Measurements from ENCODE around the gene RECQL5.

Gene RECQL5

DNA sequence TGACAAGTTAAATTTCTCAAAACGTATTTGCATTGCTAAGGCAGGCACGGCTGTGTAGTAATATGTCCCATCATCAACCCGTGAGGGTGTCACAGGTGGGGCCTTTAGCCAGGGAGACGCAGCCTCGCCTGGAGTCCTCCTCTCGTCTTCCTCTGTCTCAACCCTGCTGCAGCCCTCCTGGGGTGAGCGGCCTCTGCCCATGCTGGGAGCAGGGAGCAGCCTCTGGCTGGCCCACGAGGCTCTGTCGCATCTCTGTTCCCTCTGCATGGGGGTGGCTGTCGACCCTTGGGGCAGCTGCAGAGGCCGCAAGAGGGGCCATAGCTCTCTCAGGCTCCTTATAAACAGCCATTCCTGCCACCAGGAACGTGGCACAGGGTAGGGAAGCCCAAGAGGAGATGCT lies 34.5 kb downstream of the RECQL5 start:
- TF ChIP-seq MEIS1 (CRISPR knock-in tag; IDR thresholded peaks at IDR 0.05; ENCODE audit: borderline replicate concordance) (no peak), ZNF571 (tag by site-specific recombination; IDR thresholded peaks at IDR 0.05) (no peak), ZNF560 (tag by site-specific recombination; IDR thresholded peaks at IDR 0.05; ENCODE audit: borderline replicate concordance) (no peak), ZNF174 (tag by site-specific recombination; IDR thresholded peaks at IDR 0.05) (no peak), ZBTB21 (tag by site-specific recombination; IDR thresholded peaks at IDR 0.05) (no peak), ZFP69B (tag by site-specific recombination; IDR thresholded peaks at IDR 0.05) (no peak), KLF9 (tag by site-specific recombination; IDR thresholded peaks at IDR 0.05; ENCODE audit: low read depth) (no peak), REPIN1 (tag by site-specific recombination; IDR thresholded peaks at IDR 0.05; ENCODE audit: low read depth) (no peak), SALL2 (tag by site-specific recombination; IDR thresholded peaks at IDR 0.05; ENCODE audit: borderline replicate concordance) (no peak), YY1 (tag by site-specific recombination; IDR thresholded peaks at IDR 0.05) (no peak), ZNF184 (tag by site-specific recombination; IDR thresholded peaks at IDR 0.05) (no peak), ZFP3 (tag by site-specific recombination; IDR thresholded peaks at IDR 0.05; ENCODE audit: low read depth) (no peak), ZNF214 (tag by site-specific recombination; IDR thresholded peaks at IDR 0.05; ENCODE audit: borderline replicate concordance) (no peak), ZEB2 (tag by site-specific recombination; IDR thresholded peaks at IDR 0.05) (no peak)
- TF ChIP-seq, protein P1, sequence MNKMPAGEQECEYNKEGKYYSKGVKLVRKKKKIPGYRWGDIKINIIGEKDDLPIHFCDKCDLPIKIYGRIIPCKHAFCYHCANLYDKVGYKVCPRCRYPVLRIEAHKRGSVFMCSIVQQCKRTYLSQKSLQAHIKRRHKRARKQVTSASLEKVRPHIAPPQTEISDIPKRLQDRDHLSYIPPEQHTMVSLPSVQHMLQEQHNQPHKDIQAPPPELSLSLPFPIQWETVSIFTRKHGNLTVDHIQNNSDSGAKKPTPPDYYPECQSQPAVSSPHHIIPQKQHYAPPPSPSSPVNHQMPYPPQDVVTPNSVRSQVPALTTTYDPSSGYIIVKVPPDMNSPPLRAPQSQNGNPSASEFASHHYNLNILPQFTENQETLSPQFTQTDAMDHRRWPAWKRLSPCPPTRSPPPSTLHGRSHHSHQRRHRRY (tag by site-specific recombination; IDR thresholded peaks at IDR 0.05): no peak
- TF ChIP-seq, protein P2, sequence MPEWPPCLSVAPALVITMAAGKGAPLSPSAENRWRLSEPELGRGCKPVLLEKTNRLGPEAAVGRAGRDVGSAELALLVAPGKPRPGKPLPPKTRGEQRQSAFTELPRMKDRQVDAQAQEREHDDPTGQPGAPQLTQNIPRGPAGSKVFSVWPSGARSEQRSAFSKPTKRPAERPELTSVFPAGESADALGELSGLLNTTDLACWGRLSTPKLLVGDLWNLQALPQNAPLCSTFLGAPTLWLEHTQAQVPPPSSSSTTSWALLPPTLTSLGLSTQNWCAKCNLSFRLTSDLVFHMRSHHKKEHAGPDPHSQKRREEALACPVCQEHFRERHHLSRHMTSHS (tag by site-specific recombination; IDR thresholded peaks at IDR 0.05): no peak
- TF ChIP-seq, protein P3, sequence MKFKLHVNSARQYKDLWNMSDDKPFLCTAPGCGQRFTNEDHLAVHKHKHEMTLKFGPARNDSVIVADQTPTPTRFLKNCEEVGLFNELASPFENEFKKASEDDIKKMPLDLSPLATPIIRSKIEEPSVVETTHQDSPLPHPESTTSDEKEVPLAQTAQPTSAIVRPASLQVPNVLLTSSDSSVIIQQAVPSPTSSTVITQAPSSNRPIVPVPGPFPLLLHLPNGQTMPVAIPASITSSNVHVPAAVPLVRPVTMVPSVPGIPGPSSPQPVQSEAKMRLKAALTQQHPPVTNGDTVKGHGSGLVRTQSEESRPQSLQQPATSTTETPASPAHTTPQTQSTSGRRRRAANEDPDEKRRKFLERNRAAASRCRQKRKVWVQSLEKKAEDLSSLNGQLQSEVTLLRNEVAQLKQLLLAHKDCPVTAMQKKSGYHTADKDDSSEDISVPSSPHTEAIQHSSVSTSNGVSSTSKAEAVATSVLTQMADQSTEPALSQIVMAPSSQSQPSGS (tag by site-specific recombination; IDR thresholded peaks at IDR 0.05; ENCODE audit: low read depth): no peak
- TF ChIP-seq, protein P4, sequence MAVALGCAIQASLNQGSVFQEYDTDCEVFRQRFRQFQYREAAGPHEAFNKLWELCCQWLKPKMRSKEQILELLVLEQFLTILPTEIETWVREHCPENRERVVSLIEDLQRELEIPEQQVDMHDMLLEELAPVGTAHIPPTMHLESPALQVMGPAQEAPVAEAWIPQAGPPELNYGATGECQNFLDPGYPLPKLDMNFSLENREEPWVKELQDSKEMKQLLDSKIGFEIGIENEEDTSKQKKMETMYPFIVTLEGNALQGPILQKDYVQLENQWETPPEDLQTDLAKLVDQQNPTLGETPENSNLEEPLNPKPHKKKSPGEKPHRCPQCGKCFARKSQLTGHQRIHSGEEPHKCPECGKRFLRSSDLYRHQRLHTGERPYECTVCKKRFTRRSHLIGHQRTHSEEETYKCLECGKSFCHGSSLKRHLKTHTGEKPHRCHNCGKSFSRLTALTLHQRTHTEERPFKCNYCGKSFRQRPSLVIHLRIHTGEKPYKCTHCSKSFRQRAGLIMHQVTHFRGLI (tag by site-specific recombination; IDR thresholded peaks at IDR 0.05): no peak
- TF ChIP-seq, protein P5, sequence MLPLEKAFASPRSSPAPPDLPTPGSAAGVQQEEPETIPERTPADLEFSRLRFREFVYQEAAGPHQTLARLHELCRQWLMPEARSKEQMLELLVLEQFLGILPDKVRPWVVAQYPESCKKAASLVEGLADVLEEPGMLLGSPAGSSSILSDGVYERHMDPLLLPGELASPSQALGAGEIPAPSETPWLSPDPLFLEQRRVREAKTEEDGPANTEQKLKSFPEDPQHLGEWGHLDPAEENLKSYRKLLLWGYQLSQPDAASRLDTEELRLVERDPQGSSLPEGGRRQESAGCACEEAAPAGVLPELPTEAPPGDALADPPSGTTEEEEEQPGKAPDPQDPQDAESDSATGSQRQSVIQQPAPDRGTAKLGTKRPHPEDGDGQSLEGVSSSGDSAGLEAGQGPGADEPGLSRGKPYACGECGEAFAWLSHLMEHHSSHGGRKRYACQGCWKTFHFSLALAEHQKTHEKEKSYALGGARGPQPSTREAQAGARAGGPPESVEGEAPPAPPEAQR (tag by site-specific recombination; IDR thresholded peaks at IDR 0.05): no peak
- H3K4me3 ChIP-seq (ENCODE audit: low read depth, low read length): no peak overlapping the region
- H3K36me3 ChIP-seq (ENCODE audit: control insufficient read depth in 2 of 2, insufficient read depth in 1 of 2, low read length in 2 of 2): peaks cover 0 to 50% of the 10 kb centered on the region in 2 experiments; a peak in 1 of 3 replicates
- H3K9me3 ChIP-seq (ENCODE audit: control insufficient read depth, insufficient read depth, low read depth, low read length): no peaks in the 10 kb centered on the region
- POLR2A ChIA-PET: interaction anchor here (0.6 to 1.8 kb wide), 8 partner anchors 9 to 138 kb away, joined by 3 to 5 read pairs (median 4); no protein-coding TSS in a partner anchor
- no peak overlapping the region for H3K27ac ChIP-seq (ENCODE audit: extremely low read depth, low read depth, low read length)
- CTCF ChIA-PET: interaction anchor here (0.6 to 10.6 kb wide), 56 partner anchors 8 to 582 kb away, joined by 3 to 410 read pairs (median 8); partner anchors contain the start of genes GALK1, RECQL5 and SAP30BP
- H3K4me1 ChIP-seq (ENCODE audit: control insufficient read depth, insufficient read depth, low read length): peaks cover 11% of the 10 kb centered on the region

DNA sequence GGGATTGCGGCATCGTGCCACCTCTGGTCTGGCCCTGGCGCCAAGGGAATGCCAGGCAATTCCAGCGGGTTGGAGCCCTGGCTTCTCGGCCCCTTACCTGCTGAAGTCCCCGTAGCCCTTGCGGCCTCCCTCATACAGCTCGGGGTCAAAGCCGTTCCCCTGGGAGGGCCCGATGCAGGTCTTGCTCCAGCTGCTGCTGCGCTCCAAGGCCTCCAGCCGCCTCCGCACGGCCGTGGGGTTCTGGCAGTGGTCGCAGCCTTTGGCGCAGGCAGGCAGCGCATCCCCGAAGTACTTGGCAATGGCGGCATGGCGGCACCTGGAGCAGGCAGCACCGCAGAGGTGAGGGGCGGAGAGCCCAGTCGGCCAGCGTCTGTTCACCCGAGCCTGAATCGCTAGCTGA lies 35.6 kb downstream of the RECQL5 start:
- ChIA-PET POLR2A (no interaction called here), CTCF (interaction anchor here (1.0 to 10.6 kb wide), 5 partner anchors 7 to 117 kb away, joined by 3 to 410 read pairs (median 47); a partner anchor contains a TSS)
- no peak overlapping the region for H3K4me3 ChIP-seq (ENCODE audit: low read depth, low read length)
- peaks cover 11% of the 10 kb centered on the region for H3K4me1 ChIP-seq (ENCODE audit: control insufficient read depth, insufficient read depth, low read length)
- no peak overlapping the region for H3K27ac ChIP-seq (ENCODE audit: extremely low read depth, low read depth, low read length)
- no peaks in the 10 kb centered on the region for H3K9me3 ChIP-seq (ENCODE audit: control insufficient read depth, insufficient read depth, low read depth, low read length)
- peaks cover 0 to 56% of the 10 kb centered on the region in 2 experiments; a peak in 1 of 3 replicates for H3K36me3 ChIP-seq (ENCODE audit: control insufficient read depth in 2 of 2, insufficient read depth in 1 of 2, low read length in 2 of 2)
- TF ChIP-seq ZNF239 (tag by site-specific recombination; IDR thresholded peaks at IDR 0.05) (no peak), ZNF169 (tag by site-specific recombination; IDR thresholded peaks at IDR 0.05) (no peak), ZNF37A (tag by site-specific recombination; IDR thresholded peaks at IDR 0.05) (no peak), IKZF3 (tag by site-specific recombination; IDR thresholded peaks at IDR 0.05) (no peak)
- TF ChIP-seq, protein P3 (tag by site-specific recombination; IDR thresholded peaks at IDR 0.05; ENCODE audit: low read depth): no peak
- TF ChIP-seq, protein P6, sequence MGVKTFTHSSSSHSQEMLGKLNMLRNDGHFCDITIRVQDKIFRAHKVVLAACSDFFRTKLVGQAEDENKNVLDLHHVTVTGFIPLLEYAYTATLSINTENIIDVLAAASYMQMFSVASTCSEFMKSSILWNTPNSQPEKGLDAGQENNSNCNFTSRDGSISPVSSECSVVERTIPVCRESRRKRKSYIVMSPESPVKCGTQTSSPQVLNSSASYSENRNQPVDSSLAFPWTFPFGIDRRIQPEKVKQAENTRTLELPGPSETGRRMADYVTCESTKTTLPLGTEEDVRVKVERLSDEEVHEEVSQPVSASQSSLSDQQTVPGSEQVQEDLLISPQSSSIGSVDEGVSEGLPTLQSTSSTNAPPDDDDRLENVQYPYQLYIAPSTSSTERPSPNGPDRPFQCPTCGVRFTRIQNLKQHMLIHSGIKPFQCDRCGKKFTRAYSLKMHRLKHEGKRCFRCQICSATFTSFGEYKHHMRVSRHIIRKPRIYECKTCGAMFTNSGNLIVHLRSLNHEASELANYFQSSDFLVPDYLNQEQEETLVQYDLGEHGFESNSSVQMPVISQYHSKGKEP (tag by site-specific recombination; IDR thresholded peaks at IDR 0.05): no peak
